Measurements from ENCODE around the gene TWSG1.
"Not testable (repeated sequence)": the region's sequence is repeated elsewhere in the genome, so short reads cannot be mapped to it uniquely, and the experiment has no call there.

TWSG1 gene

DNA sequence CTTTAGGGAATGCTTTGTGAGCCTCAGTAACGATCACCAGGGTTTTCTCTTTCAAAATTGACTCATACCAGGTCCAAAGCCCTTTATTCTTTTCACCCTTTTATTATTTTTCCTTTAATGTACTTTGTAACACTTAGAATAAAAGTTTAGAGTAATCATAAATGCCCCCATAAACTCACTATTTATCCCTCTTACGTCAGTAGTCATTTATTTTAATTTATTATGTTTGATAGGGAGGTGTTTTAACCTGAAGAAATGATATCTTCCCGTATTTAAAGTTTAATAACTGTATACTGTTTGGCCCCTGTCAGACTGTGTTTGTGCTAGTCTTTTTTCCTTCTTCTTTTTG lies 1.1 kb downstream of the TWSG1 start:
- no peak for DNase-seq (ENCODE audit: low spot score)

DNA sequence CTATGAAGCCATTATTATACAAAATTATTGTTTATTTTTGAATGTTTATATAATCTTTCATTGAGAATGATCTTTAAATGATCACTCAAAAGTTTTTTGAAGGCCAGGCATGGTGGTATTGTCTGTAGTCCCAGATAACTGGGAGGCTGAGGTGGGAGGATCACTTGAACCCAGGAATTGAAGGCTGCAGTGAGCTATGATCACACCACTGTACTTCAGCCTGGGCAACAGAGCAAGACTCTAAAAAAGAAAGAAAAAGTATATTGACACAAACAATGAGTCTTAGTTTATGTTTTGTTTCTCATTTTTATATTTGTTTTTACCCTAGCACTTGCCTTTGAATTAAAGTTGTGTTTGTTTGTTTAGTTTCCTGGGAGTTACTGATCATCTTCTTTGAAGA lies 2.3 kb downstream of the TWSG1 start:
- DNase-seq (ENCODE audit: low spot score), result no peak

GRCh38 chr18:9337873-9338272 lies 3.3 kb downstream of the TWSG1 start:
- DNase-seq (ENCODE audit: low spot score), result no peak

GRCh38 chr18:9340472-9340871 lies 5.9 kb downstream of the TWSG1 start:
- peak; percentile 34 for DNase-seq (ENCODE audit: low spot score)

DNA sequence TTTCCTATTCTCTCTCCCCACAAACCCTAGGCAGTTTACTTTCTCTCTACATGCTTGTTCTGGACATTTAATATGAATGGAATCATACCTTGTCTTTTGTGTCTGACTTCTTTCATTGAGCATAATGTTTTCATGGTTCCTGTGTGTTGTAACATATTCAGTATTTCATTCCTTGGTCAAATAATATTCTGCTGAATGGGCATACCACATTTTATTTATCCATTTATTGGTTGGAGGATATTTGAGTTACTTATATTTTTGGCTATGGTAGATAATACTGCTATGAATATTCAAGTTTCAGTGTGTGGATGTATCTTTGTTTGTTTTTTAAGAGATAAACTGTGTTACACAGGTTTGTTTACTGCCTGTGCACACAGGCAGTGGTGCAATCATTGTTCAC lies 9.0 kb downstream of the TWSG1 start:
- DNase-seq (ENCODE audit: low spot score), result no peak

DNA sequence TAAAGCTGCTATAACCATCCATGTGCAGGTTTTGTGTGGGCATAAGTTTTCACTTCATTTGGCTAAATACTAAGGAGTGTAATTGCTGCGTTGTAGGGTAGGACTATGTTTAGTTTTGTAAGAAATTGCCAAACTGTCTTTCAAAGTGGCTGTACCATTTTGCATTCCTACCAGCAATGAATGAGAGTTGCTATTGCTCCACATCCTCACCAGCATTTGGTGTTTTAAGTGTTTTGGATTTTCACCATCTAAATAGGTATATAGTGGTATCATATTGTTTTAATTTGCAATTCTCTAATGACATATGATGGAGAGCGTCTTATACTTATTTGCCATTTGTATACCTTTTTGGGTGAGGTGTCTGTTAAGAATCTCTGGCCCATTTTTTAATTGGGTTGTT lies 12.2 kb downstream of the TWSG1 start:
- DNase-seq (ENCODE audit: low spot score), result no peak

DNA sequence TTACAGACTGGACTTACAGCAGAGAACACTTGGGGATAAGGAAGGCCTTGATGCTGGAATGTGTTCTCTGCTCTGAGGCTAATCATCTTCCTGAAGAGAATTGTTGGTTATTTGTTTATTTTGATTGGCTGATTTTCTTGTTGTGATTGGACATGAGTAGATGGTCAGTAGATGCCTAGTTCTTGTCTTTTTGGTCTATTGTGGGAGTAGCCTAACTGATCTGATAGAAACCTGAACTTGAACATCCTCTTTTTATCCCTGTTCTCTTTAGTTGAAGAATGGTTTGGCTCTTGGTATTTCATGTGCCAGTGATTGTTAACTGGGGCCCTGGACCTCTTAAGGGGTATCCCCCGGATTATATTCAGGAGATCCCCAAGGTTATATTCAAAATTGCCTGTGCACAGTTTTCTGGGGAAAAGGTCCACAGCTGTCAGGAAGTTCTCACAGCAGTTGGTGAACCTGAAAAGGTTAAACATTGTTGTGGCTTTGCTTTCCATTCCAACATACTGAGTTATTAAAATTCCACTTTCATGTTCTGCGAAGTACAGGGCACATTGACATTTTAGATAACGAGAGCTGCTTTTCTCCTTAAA lies 13.6 kb downstream of the TWSG1 start:
- no peak for DNase-seq (ENCODE audit: low spot score)

DNA sequence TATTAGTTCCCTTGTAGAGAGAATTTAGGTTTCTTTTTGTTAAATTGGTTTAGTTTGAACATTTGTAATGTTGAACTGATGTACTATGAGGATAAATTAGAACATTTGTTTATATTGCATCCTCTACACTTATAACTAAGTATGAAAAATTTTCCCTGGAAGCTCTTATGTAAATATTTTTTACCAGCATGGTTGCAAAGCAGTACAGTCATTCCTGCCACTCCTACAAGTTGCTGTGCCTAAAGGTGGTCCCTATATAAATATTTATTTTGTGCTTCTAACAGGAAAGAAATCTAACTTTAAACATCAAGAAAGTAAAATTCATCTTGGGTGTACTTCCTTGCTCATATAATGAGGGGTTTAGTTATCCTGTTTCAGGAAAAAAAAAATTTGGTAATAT lies 14.2 kb downstream of the TWSG1 start:
- no peak for DNase-seq (ENCODE audit: low spot score)

DNA sequence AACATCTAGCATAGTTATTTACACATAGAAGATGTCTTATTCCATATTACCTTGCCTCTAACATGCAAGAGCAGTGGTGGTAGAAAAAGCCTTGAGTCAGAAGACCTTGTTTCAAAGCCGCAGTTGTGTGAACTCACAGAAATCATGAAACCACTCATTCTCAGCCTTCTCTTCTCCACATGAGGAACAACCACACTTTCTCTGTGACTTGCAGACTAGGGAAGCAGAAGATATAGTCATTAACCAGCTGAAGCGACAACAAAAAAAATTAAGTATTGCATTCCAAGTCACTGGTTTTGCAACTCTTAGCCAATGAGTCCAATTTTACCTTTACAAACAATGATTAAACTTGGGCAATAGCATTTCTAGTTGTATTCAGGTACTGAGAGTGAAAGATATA lies 19.0 kb downstream of the TWSG1 start:
- no peak for DNase-seq (ENCODE audit: low spot score)

DNA sequence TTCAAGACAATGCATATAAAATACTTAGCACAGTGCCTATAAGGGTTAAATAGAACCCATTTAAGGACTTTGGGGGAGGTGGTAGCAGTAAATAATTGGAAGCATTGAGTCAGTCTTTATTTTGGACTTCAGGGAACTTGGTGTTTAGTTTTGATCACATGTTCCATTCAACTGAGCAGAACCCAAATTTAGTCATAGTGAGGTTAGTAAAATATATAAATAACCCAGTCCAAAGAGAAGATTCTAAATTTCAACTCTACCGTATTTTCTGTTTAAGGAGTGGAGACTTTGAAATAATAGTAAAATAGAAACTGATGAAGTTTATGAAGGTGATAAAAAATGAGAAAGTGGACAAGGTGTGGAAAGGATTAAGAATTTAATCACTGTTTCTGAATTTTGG lies 19.7 kb downstream of the TWSG1 start:
- no peak for DNase-seq (ENCODE audit: low spot score)

DNA sequence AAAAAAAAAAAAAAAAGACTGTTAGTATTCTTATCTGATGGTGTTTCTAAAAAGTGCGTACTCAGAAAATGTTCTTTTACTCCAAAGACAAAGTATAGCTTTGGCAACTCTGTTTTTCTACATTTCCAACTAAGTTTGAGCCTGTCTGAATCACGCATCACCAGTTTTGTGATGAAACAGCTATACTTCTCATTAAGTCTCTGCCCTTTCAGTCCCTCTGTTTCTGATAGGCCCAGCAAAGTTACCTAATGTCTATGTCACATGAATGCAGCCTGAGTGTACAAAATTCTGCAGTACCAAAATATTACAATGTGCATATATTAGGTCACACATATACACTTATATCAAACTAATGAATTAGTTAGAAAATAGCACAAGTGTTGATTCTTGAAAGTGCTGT lies 22.4 kb downstream of the TWSG1 start:
- DNase-seq (ENCODE audit: low spot score), result no peak

- no peak for DNase-seq (ENCODE audit: low spot score)
These were observed 25.2 kb downstream of the TWSG1 start for GRCh38 chr18:9359796-9360195.

GRCh38 chr18:9361191-9361590 lies 26.6 kb downstream of the TWSG1 start:
- no peak for DNase-seq (ENCODE audit: low spot score)

DNA sequence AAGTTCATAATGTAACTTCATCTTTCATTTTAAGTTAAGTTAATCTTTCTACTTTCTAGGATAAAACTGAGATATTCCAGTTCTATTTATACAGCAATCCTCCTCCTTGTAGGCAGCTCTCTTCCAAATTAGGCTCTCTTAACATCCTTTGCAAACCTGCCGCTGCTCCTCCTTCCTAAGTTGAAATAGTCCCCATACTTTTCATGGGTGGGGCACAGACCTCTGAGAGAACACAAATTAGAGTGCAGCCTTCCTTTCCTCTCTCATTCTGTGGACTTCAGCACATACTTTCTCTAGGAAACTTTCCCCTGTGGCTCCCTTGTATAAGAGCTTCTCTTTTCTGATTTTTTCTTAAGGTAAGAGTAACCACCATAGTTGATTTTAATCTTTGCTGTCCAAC lies 28.3 kb downstream of the TWSG1 start:
- DNase-seq (ENCODE audit: low spot score), result peak; percentile 30

GRCh38 chr18:9364242-9364641 lies 29.7 kb downstream of the TWSG1 start:
- no peak for DNase-seq (ENCODE audit: low spot score)

GRCh38 chr18:9365406-9365805 lies 30.8 kb downstream of the TWSG1 start:
- no peak for DNase-seq (ENCODE audit: low spot score)

DNA sequence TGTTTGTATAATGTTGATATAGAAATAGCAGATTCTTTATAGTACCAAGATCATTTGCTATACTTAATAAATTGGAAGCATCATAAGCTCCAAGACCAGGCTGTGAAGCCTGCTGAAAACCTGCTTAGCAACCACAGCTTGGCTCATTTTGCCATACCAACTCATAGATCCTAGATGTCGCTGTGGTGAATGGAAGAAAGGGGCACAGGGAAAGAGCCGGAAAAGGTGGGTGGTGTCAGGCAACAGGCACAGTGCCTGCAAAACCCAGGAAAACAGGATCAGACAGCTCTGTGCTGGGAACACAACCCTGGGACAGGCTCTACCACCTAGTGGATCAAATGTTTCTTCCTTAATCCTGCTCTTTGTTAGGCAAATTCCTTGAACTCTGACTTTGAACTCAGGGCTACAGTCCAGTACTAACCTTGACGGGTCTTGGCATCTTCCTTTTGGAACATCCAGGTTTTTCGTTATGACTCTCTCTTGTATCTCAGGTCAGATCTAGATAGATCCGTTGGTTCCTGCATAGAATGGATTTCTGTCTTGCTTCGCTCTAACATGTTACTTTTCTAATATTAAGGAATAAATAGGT lies 31.6 kb downstream of the TWSG1 start:
- DNase-seq (ENCODE audit: low spot score), result peak; percentile 23

DNA sequence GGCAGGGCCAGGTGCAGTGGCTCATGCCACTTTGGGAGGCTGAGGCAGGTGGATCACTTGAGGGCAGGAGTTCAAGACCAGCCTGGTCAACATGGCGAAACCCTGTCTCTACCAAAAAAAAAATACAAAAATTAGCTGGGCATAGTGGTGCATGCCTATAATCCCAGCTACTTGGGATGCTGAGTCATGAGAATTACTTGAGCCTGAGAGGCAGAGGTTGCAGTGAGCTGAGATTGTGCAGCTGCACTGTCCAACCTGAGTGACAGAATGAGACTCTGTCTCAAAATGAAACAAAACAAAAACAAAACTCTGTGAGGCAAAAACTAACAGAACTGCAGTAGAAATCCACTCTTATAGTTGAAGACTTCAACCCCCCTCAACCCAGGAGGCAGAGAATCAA lies 38.7 kb downstream of the TWSG1 start:
- not testable (repeated sequence) for DNase-seq (ENCODE audit: low spot score)

- DNase-seq (ENCODE audit: low spot score), result no peak
These were observed 44.5 kb downstream of the TWSG1 start for GRCh38 chr18:9379118-9379517.

DNA sequence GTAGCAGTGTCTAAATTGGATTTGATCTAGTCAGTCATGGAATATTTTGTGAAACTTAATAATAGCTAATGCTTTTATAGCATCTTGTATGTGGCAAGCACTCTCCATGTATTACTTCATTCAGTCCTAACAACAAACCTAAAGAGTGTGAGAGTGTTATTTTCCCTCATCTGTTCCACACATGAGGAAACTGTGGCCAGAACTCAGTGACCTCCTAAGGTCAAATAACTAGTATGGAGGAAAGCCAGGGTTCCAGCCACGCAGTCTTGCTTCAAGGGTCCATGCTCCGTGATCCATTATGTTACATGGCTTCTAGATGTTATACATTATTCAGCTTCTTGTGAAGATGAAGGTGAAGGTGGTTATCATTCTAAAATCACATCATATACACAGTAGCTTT lies 45.5 kb downstream of the TWSG1 start:
- DNase-seq (ENCODE audit: low spot score), result no peak

DNA sequence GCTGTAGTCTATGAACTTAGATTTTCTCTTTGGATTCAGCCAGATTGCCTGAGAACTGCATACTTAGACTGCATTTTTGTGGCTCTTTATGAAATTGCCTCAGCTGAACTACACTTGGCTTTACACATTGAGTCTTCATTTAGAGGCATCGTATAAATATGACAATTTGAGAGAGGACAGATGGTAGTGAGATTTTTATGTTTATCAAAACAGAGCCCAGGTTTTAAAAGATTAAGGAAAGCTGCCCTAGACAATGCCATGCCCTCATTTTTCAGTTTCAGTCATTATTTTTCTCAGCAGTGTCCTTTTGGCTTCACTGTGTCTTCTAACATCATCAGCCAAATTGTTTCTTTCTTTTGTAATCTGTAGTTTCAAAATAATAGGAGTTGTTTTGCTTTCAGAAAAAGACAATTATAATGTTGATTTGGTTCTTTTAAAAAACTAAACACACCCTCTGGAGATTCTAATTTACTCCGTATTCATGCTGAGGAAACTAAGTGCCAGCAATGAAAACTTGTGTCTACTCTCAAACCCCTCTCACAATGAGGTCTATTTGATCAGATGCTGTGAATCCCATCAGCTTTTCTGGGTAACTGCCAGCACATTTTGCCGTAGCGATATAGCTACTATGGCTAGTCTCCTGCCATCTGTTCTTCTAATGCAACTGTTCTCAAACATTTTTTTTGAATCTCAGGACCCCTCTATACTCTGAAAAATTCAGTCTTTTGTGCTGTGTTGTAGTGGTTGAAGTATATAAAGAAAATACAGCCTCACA lies 46.2 kb downstream of the TWSG1 start:
- no peak for DNase-seq (ENCODE audit: low spot score)

DNA sequence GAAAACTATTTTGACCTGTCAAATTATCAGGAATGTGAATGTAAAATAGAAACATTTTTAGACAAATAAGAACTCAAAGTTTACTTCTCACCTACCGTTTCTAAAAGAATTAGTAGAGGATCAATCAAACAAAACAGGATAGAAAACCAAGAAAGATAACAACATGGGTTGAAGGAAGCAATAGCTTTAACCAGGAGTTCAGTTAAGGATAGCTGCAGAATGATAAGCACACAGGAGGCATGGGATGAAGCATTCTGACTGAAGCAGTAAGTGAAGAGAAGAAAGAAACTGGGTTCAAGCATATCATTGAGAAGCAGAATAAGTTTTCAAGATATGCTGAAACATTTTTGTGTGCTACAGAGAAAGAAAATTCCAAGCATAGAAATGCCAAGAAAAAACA lies 52.3 kb downstream of the TWSG1 start:
- no peak for DNase-seq (ENCODE audit: low spot score)

DNA sequence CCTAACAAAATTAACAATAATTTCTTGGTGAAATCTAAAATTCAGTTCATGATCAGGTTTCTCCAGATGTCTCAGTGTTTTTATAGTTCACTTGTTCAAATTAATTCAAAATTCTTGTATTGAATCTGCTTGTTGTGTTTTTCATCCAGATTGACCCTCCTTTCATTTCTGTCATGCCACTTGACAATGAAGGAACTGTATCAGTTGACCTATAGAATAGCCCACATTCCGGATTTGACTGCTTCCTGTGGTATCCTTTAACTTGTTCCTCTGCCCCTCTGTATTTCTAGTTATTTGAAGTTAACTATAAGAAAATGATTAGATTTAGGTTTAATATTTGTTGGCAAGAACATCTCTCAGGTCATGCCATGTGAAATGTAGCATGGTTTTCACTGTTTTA lies 53.3 kb downstream of the TWSG1 start:
- no peak for DNase-seq (ENCODE audit: low spot score)

GRCh38 chr18:9389706-9390105 lies 55.1 kb downstream of the TWSG1 start:
- DNase-seq (ENCODE audit: low spot score), result no peak

All from putamen (tissue), 1 donor.